OCI-LY3 (cell line): ENCODE data around the gene RSAD1.

Experiments used
- H2AFZ ChIP-seq: fragments of 200-600, 300-600 bp; shearing (Covaris generic); 2 replicates; pipeline ENCODE4 v1.6.0; 2014; ENCODE audit warnings: antibody characterized with exemption, low read depth, low read length
- H3K27ac ChIP-seq: fragments of 200-600, 300-600 bp; sonication (generic); 2 replicates; pipeline ENCODE4 v1.5.1; 2014; ENCODE audit warnings: mild to moderate bottlenecking, low read length, moderate library complexity, mixed read lengths
- H3K27me3 ChIP-seq: fragments of 200-600, 300-600 bp; sonication (generic); 2 replicates; pipeline ENCODE4 v1.6.1; 2014; ENCODE audit warnings: low read depth, low read length, mixed read lengths
- H3K36me3 ChIP-seq: fragments of 200-600, 300-600 bp; sonication (generic); replicated peaks from 2 replicates; pipeline ENCODE3; 2014; ENCODE audit warnings: low read depth, low read length, mixed read lengths
- H3K4me1 ChIP-seq: fragments of 300-600, 200-600 bp; sonication (generic); 2 replicates; pipeline ENCODE4 v1.6.1; 2014; ENCODE audit warnings: low read length, mixed read lengths
- H3K4me2 ChIP-seq: fragments of 200-600, 300-600 bp; sonication (generic); 2 replicates; pipeline ENCODE4 v1.6.1; 2014; ENCODE audit warnings: low read length, mixed read lengths
- H3K4me3 ChIP-seq: fragments of 300-600, 200-600 bp; sonication (generic); 2 replicates; pipeline ENCODE4 v1.5.1; 2014; ENCODE audit warnings: antibody characterized with exemption, mild to moderate bottlenecking, low read length, moderate library complexity
- H3K79me2 ChIP-seq: fragments of 300-600, 200-600 bp; shearing (Covaris generic); 2 replicates; pipeline ENCODE4 v1.6.1; 2014; ENCODE audit warnings: mild to moderate bottlenecking, low read length, mixed read lengths
- H3K9ac ChIP-seq: fragments of 300-600, 200-600 bp; shearing (Covaris generic); 2 replicates; pipeline ENCODE4 v1.6.0; 2014; ENCODE audit warnings: mild to moderate bottlenecking, low read length, moderate library complexity
- H3K9me3 ChIP-seq: fragments of 200-600, 300-600 bp; shearing (Covaris generic); 2 replicates; pipeline ENCODE4 v1.6.1; 2014; ENCODE audit warnings: low read length, mixed read lengths; ENCODE audit not compliant: insufficient read depth
- H4K20me1 ChIP-seq: fragments of 200-600, 300-600 bp; sonication (generic); 2 replicates; pipeline ENCODE4 v1.6.1; 2016; ENCODE audit warnings: low read length, mixed read lengths; ENCODE audit not compliant: insufficient read depth
- EZH2phosphoT487 ChIP-seq: fragments of 200-600 bp; shearing (Covaris generic); IDR thresholded peaks from 2 replicates; pipeline ENCODE4 v1.6.1; 2018; ENCODE audit warnings: antibody characterized with exemption, mixed run types, low read depth
- TF ChIP-seq, protein P1 (sequence below): fragments of 200-600, 300-600 bp; sonication (generic); IDR thresholded peaks from 2 replicates; pipeline ENCODE4 v1.5.1; 2014; ENCODE audit warnings: antibody characterized with exemption, low read length, low read depth

The RSAD1 gene

DNA sequence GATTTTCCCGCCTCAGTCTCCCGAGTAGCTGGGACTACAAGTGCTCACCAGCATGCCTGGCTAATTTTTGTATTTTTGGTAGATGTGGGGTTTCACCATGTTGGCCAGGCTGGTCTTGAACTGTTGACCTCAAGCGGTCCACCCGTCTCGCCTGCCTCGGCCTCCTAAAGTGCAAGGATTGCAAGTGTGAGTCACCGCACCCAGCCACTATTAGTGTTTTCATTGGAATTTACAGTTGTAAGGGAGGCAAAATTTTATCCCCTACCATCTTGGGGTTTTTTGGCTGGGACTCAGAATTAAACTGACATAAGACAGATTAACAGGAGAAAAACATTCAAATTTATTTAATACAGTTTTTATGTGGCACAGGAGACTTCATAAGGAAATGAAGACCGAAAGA lies 17.3 kb downstream of the RSAD1 start:
- H3K27me3 ChIP-seq: no peaks in the 10 kb centered on the region
- no peaks in the 10 kb centered on the region for H3K79me2 ChIP-seq
- no peaks in the 10 kb centered on the region for H3K9me3 ChIP-seq
- H3K9ac ChIP-seq: no peak overlapping the region
- H3K4me3 ChIP-seq: no peak overlapping the region
- no peaks in the 10 kb centered on the region for H3K4me1 ChIP-seq
- no peaks in the 10 kb centered on the region for H4K20me1 ChIP-seq
- no peaks in the 10 kb centered on the region for H3K36me3 ChIP-seq
- TF ChIP-seq, protein P1, sequence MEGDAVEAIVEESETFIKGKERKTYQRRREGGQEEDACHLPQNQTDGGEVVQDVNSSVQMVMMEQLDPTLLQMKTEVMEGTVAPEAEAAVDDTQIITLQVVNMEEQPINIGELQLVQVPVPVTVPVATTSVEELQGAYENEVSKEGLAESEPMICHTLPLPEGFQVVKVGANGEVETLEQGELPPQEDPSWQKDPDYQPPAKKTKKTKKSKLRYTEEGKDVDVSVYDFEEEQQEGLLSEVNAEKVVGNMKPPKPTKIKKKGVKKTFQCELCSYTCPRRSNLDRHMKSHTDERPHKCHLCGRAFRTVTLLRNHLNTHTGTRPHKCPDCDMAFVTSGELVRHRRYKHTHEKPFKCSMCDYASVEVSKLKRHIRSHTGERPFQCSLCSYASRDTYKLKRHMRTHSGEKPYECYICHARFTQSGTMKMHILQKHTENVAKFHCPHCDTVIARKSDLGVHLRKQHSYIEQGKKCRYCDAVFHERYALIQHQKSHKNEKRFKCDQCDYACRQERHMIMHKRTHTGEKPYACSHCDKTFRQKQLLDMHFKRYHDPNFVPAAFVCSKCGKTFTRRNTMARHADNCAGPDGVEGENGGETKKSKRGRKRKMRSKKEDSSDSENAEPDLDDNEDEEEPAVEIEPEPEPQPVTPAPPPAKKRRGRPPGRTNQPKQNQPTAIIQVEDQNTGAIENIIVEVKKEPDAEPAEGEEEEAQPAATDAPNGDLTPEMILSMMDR: no peak
- no peak for TF ChIP-seq EZH2phosphoT487
- H2AFZ ChIP-seq: no peak overlapping the region
- H3K4me2 ChIP-seq: no peak overlapping the region
- H3K27ac ChIP-seq: no peak overlapping the region

DNA sequence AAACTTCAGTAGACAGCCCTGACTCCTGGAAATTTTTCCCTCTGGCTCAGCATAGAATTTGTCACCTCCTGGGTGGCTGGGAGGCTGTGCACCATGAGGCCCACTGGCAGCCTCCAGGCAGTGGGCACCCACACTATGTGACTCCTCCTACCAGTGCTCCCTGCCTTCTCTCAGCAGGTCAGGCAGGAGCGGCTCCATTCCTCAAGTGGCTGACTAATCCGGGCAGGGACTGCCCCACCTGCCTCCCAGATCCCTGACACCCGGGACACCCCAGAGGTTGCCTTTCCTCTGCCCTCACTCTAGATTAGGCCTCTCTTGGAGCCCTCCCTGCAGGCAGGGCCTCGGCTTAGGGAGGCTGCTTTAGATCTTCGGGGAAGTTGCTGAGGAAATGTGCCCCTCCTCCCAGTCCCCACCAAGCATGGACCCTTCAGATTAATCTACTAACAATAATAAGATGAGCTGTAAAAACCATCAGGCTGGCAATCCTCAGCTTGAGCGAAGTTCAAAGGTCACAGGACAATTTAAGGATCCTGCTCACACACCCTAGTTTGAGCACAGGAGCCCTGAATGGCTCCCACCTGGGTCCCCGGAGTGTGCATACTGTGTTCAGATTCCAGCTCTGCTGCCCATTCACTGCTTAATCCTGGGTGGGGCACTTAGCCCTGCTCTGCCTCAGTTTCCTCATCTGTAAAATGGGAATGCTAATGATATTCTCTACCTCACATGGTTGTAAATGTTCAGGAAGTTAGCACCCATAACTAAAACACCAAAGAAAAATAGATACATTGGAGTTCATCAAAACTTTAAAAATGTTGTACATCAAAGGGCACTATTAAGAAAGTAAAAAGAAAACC lies 19.6 kb downstream of the RSAD1 start:
- Histone ChIP-seq H3K4me3 (no peak overlapping the region), H3K79me2 (no peaks in the 10 kb centered on the region), H3K27ac (no peak overlapping the region), H3K27me3 (0 out of 2 replicates have a peak, but pooled peaks cover under 1% of the 10 kb centered on the region), H3K4me2 (no peak overlapping the region), H3K36me3 (no peaks in the 10 kb centered on the region), H3K4me1 (no peaks in the 10 kb centered on the region), H3K9me3 (no peaks in the 10 kb centered on the region), H2AFZ (no peak overlapping the region), H4K20me1 (no peaks in the 10 kb centered on the region), H3K9ac (no peak overlapping the region)
- no peak for TF ChIP-seq EZH2phosphoT487
- TF ChIP-seq, protein P1: no peak

DNA sequence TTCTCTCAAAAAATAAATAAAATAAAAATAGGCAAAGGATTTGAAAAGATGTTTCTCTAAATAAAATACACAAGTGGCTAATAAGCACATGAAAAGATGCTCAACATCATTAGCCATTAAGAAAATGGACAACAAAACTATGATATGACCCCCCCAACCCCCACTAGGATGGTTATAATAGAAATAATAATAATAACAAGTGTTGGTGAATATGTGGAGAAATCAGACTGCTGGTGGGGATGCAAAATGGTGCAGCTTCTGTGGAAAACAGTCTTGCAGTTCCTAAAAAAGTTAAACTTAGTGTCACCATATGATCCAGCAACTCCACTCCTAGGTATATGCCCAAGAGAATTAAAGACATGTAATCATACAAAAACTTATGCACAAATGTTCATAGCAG lies 20.6 kb downstream of the RSAD1 start:
- Histone ChIP-seq H3K4me1 (no peaks in the 10 kb centered on the region), H3K27ac (no peak overlapping the region), H3K4me3 (no peak overlapping the region), H3K27me3 (0 out of 2 replicates have a peak, but pooled peaks cover 3% of the 10 kb centered on the region), H3K9ac (no peak overlapping the region), H3K9me3 (no peaks in the 10 kb centered on the region), H3K4me2 (no peak overlapping the region), H4K20me1 (no peaks in the 10 kb centered on the region), H2AFZ (no peak overlapping the region), H3K79me2 (no peaks in the 10 kb centered on the region), H3K36me3 (no peaks in the 10 kb centered on the region)
- no peak for TF ChIP-seq EZH2phosphoT487
- TF ChIP-seq, protein P1: no peak

DNA sequence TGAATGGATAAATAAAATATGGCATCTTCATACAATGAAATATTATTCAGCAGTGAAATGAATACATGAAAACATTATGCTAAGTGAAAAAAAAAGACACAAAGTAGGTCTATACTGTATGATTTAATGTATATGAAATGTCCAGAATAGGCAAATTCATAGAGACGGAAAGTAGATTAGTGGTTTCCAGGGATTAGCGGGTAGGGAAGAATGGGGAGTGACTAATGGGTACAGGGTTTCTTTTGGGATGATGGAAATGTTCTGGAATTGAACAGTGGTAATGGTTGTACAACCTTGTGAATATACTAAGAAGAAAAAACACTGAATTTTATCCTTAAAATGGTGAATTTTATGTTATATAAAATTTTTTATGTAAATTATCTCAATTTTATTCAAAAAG lies 21.1 kb downstream of the RSAD1 start:
- Histone ChIP-seq H3K4me2 (no peak overlapping the region), H3K9me3 (no peaks in the 10 kb centered on the region), H3K79me2 (no peaks in the 10 kb centered on the region), H4K20me1 (no peaks in the 10 kb centered on the region), H3K27ac (no peak overlapping the region), H2AFZ (no peak overlapping the region), H3K9ac (no peak overlapping the region), H3K4me3 (no peak overlapping the region), H3K27me3 (0 out of 2 replicates have a peak, but pooled peaks cover 3% of the 10 kb centered on the region), H3K4me1 (no peaks in the 10 kb centered on the region), H3K36me3 (no peaks in the 10 kb centered on the region)
- no peak for TF ChIP-seq EZH2phosphoT487
- TF ChIP-seq, protein P1: no peak
